AG08396 (cell line): Measurements from ENCODE around the gene SNRPA.

Experiments used
- DNase-seq: peaks from one replicate; pipeline ENCODE4 v3.0.0; 2012; ENCODE audit warnings: low spot score, mixed read lengths

Gene SNRPA

DNA sequence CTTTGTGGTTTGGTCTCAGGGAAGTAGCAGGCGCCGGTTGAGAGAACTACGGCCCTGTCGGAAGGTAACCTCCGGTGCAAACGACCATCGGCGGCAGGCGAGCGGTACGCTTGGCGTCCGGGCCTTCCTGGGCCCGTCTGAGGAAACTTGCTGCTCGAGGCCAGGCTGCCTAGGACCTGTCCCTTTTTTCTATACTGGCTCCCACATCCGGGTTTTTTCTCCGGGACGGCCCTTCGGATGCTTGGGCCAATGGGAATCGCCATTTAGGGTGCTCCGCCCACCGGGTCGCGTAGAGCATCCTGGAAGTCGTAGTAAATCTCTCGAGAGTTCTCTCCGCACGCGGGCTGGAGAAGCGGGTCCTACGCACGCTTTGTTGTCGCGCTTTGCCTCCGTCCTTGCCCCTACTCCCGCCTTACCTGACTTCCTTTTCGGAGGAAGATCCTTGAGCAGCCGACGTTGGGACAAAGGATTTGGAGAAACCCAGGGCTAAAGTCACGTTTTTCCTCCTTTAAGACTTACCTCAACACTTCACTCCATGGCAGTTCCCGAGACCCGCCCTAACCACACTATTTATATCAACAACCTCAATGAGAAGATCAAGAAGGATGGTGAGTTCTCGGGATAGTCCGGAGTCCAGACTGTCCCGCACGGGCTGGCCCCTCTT lies at the start of gene SNRPA:
Gene SNRPA, plus strand, starts transcription at position 330 of the 664 bp plus-strand sequence. Its CDS starts 206 bp downstream, at position 536.
- peak; percentile 95 for DNase-seq

GRCh38 chr19:40701758-40702157 lies 49.2 kb upstream of the SNRPA start:
- no peak for DNase-seq

DNA sequence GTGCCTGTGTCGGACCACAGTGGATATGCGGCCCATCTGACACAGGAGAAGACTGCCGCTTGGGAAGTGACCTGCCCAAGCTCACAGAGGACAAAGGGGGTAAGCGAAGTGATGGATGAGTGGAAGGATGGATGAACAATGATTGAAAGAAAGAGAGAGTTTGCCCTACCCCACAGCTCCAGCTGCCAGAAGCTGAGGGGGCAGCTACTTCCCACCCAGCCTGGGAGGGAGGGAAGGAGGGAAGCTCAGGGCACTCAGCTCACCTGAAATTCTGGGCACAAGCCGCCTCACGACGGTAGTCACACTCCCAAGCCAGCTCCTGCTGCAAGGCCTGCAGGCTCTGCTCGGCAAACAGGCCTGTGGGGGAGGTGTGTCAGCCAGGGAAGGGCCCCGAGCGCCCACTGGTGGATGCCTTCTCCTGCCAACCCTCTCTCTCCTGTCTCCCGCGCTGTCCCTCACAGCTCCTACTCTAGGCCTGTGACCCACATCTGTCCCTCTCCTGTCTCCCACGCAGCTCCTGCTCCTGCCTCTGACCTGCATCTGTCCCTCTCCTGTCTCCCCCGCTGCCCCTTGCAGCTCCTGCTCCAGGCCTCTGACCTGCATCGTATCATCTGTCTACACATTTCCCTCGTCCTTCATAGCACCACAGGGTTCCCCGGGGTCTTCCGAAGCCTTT lies 48.5 kb upstream of the SNRPA start:
- DNase-seq = no peak

DNA sequence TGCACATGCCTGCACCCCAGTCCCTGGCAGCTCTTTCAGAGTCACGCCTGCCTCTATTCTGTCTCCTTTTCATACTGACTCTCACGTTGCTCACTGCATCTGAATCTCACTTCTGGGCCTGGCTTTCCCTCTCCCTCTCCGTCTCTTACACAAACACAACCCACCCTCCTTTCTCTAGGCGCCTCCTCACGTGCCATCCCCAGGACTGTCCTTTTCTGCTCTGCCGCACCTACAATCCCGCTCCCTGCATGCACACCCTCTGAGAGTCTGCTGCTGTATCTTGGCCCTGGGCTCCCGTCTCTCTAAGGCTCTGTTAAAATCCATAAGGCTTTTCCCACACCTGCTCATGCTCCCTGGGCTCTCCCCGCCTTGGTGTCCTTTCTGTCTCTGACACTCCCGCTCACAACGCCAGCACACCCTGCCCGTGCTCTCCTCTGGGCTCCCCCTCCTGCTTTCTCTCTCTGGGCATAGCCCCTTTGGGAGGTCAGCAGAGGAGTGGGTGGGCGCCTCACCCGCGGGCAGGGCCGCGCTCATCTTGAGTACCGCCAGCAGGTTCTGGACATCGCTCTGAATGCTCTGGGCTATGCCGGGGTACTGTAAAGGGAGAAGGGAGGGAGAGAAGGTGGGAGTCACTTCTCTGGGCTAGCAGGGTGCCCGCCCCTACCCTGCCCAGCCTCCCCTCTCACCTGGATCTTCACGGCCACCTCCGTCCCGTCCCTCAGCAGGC lies 47.8 kb upstream of the SNRPA start:
- DNase-seq = no peak

DNA sequence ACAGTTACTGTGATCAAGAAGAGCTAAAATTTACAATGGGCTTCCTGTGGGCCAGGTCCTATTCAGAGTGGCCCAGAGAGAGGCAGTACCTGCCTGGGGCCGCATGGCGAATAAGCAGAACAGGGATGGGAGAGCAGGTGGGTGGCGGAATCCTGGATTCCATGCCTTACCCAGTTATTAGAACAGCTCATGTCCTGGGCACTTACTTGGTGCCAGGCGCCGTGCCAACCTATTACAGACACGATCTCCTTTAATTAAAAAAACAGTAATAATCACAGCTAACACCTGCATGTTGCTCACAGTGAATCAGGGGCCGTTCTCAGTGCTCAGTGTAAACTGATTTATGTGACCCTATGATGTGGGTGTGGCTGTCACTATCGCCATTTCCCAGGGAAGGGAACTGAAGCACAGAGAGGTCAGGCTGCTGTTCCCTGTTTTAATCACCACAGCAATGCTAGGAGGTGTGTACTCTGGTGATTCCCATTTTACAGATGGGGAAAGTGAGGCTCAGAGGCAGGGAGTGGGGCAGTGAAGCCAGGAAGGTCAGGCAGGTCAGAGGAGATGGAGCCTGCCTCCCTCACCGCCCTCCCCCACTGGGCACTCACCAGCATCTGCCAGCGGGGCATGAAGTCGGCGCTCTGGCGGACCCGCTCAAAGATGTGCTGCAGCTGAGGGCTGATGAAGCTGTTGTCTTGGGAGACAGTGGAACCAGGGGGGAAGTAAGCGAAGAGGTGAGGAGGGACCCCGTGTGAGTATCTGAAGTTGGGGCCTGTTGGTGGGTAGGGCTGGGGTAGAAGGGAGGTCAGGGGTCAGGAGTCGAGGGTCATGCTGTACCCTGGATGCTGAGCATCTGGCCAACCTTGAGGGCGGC lies 46.3 kb upstream of the SNRPA start:
- no peak for DNase-seq

GRCh38 chr19:40705362-40705651 lies 45.7 kb upstream of the SNRPA start:
- no peak for DNase-seq

GRCh38 chr19:40705950-40706619 lies 44.9 kb upstream of the SNRPA start:
- DNase-seq = no peak

- no peak for DNase-seq
These were observed 43.4 kb upstream of the SNRPA start for GRCh38 chr19:40707615-40708014.

GRCh38 chr19:40709817-40710216 lies 41.2 kb upstream of the SNRPA start:
- no peak for DNase-seq

DNA sequence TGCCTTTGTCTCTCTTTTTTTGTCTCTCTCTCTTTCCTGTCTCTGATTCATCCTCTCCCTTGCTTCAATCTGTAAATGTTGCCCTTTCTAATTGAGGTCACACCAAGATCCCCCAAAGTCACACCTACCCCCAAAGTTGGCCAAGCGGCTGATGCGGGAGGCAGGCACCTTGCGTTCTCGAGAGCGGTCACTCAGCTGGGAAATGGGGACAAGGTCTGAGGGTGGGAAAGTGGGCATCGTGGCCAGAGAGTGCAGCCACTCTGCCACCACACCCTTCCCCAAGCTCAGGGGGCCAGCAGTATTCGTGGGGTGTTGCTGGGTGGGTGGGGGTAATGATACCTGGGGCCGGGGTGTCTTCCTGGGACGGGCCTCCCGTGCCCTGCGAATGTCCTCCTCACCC lies 37.1 kb upstream of the SNRPA start:
- no peak for DNase-seq

DNA sequence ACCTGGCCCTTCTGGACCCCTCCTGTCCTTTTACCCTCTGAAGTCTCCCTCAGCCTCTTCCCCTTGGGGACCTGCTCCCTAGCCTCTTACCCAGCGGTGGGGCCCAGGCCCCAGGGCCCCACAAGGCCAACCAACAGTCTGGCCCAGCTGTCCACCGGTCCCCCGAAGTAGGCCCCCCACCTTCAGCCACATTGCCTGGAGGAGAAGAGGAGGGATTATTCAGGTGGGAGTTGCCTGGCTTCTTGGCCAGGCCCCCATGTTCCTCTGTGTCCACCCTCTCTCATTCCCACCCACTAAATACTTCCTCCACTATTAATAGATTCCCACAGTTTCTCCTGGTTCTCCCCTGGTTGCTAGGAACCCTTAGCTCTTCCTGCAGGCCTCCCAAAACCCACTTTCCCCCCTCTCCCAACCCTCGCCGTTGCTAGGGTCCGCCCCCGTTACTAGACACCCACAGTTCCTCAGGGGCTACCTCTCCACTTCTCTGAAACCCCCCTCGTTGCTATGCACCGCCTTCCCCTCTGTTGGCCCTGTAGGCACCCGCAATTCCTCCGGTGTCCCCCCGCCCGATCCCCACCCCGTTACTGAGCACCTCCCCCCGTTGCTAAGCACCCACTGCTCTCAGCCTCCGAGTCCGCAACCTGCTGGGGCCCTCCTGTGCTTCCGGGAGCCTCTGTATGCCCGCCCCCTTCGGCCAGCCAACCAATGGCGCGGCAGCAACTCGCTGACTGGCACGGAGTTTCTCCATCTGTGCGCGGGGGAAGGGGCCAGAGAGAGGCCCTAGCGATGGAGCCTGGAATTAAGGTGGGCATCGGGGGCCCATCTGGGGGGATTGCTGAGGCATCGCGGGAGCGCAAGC lies 36.3 kb upstream of the SNRPA start:
- DNase-seq = peak; percentile 93

- DNase-seq = peak; percentile 56
These were observed 34.9 kb upstream of the SNRPA start for GRCh38 chr19:40716031-40716481.

GRCh38 chr19:40716482-40717324 lies 34.3 kb upstream of the SNRPA start, which contains the start of the genes COQ8B and ITPKC:
Gene COQ8B, minus strand, starts transcription at chr19:40716886. Its CDS starts 2,254 bp downstream, at chr19:40714632.
Gene ITPKC, plus strand, starts transcription at chr19:40717112. Its CDS starts 24 bp downstream, at chr19:40717136.
- DNase-seq = peak; percentile 97

DNA sequence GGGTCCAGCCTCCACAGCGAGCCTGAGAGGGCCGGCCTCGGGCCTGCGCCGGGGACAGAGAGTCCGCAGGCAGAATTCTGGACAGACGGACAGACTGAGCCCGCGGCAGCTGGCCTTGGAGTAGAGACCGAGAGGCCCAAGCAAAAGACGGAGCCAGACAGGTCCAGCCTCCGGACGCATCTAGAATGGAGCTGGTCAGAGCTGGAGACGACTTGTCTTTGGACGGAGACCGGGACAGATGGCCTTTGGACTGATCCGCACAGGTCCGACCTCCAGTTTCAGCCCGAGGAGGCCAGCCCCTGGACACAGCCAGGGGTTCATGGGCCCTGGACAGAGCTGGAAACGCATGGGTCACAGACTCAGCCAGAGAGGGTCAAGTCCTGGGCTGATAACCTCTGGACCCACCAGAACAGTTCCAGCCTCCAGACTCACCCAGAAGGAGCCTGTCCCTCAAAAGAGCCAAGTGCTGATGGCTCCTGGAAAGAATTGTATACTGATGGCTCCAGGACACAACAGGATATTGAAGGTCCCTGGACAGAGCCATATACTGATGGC lies 33.6 kb upstream of the SNRPA start:
- no peak for DNase-seq

- DNase-seq = no peak
These were observed 32.9 kb upstream of the SNRPA start for GRCh38 chr19:40717880-40718773.

GRCh38 chr19:40718774-40719391 lies 32.1 kb upstream of the SNRPA start:
- DNase-seq = peak; percentile 61

GRCh38 chr19:40719414-40719894 lies 31.5 kb upstream of the SNRPA start:
- no peak for DNase-seq

GRCh38 chr19:40721140-40721486 lies 29.9 kb upstream of the SNRPA start:
- DNase-seq = no peak
